K562 (cell line): ENCODE data around the gene C5orf52. TPM values are rescaled to one million over a fixed set of nuclear protein-coding genes. Genes with fewer than 3 reads are reported as not detected.

Source experiments
- ARHGAP35 ChIP-seq: fragments of 450-650 bp; IDR thresholded peaks from 2 replicates; pipeline ENCODE4 v1.6.1; 2018; ENCODE audit not compliant: partially characterized antibody
- CC2D1A ChIP-seq: fragments of 450-650 bp; IDR thresholded peaks from 2 replicates; pipeline ENCODE4 v1.6.1; 2017; ENCODE audit warnings: mild to moderate bottlenecking
- CTCF ChIP-seq, 3 experiments: IDR thresholded peaks in 2 of 3; conservative IDR thresholded peaks in 1 of 3; 2 replicates each; pipeline ENCODE4 v1.5.1; 2011 to 2012; ENCODE audit warnings: low read length in 3 of 3, mild to moderate bottlenecking in 3 of 3, control low read depth in 2 of 3, improper control_type of control experiment in 1 of 3, inconsistent platforms in 1 of 3, low read depth in 1 of 3, mixed read lengths in 1 of 3, moderate library complexity in 1 of 3; ENCODE audit not compliant: insufficient read depth in 2 of 3
- MBD1 ChIP-seq: fragments of 250-450 bp; sonication (Bioruptor Pico); IDR thresholded peaks from 2 replicates; pipeline ENCODE4 v1.8.0; 2022; ENCODE audit warnings: inconsistent platforms
- MED1 ChIP-seq: sonication (generic); formaldehyde crosslinking; IDR thresholded peaks from 2 replicates; pipeline ENCODE4 v1.8.1; 2023; ENCODE audit warnings: missing genetic modification reagents, borderline replicate concordance
- MTA1 ChIP-seq: fragments of 450-650 bp; IDR thresholded peaks from 2 replicates; pipeline ENCODE4 v1.6.1; 2017; ENCODE audit warnings: borderline replicate concordance
- RAD21 ChIP-seq, 2 experiments: fragments of 250-450 bp in 1 of 2; fragments of 450-650 bp in 1 of 2; sonication (Bioruptor Pico) in 1 of 2; formaldehyde crosslinking in 1 of 2; IDR thresholded peaks in 1 of 2; conservative IDR thresholded peaks in 1 of 2; 2 replicates each; pipeline versions ENCODE4 v1.4.0 to v1.8.0; 2020 to 2022; ENCODE audit warnings: mild to moderate bottlenecking in 2 of 2, moderate library complexity in 1 of 2
- RNF2 ChIP-seq: sonication (generic); IDR thresholded peaks from 2 replicates; pipeline ENCODE4 v1.6.1; 2016
- SNRNP70 ChIP-seq: fragments of 200-400 bp; formaldehyde crosslinking; optimal IDR thresholded peaks from 2 replicates; pipeline ENCODE3; 2017; ENCODE audit warnings: low read depth, low read length
- TBP ChIP-seq: optimal IDR thresholded peaks from 2 replicates; pipeline ENCODE3; 2011; ENCODE audit warnings: low read depth, low read length, improper control_type of control experiment
- U2AF2 ChIP-seq: fragments of 200-400 bp; formaldehyde crosslinking; optimal IDR thresholded peaks from 2 replicates; pipeline ENCODE3; 2017; ENCODE audit warnings: low read depth, mild to moderate bottlenecking, low read length
- ZFX ChIP-seq: sonication (generic); formaldehyde crosslinking; IDR thresholded peaks from 2 replicates; pipeline ENCODE4 v1.8.0; 2022; ENCODE audit warnings: mild to moderate bottlenecking, missing genetic modification reagents, moderate library complexity
- ZNF274 ChIP-seq: IDR thresholded peaks from 2 replicates; pipeline ENCODE4 v1.6.1; 2011; ENCODE audit warnings: low read depth, mild to moderate bottlenecking, low read length, moderate library complexity, borderline replicate concordance
- ZNF41 ChIP-seq: fragments of 250-450 bp; sonication (Bioruptor Pico); conservative IDR thresholded peaks from 2 replicates; pipeline ENCODE4 v1.4.0; 2020; ENCODE audit warnings: mild to moderate bottlenecking
- polyA plus RNA-seq, 8 experiments: library from polyadenylated mRNA; depleted of rRNA in 4 of 8; stranded (reverse) in 5 of 8; unstranded in 3 of 8; fragments of >200 nt; fragmentation: Nextera tagmentation in 2 of 8; fragmentation: Illumina TruSeq in 1 of 8; extraction: Ambion mirVana in 2 of 8; extraction: Trizol in 1 of 8; gene quantifications; 2 replicates each; pipeline versions ENCODE4 v1.2.1 to v1.2.3, GENCODE V29; 2011 to 2014; ENCODE audit warnings: inconsistent platforms in 1 of 8, missing spikeins in 1 of 8
- total RNA-seq, 7 experiments: library from RNA; depleted of rRNA in 6 of 7; stranded (reverse); fragments of >200 nt in 6 of 7; fragmentation: Illumina TruSeq in 2 of 7; extraction: Trizol in 2 of 7; gene quantifications; 2 replicates each; pipeline versions ENCODE4 v1.2.1 to v1.2.3, GENCODE V29; 2011 to 2021; ENCODE audit warnings: low replicate concordance in 1 of 7
- TF ChIP-seq, protein P1 (sequence below): sonication (generic); formaldehyde crosslinking; IDR thresholded peaks from 2 replicates; pipeline ENCODE4 v1.8.1; 2023; ENCODE audit warnings: mild to moderate bottlenecking, missing genetic modification reagents

Gene C5orf52
- total and polyA plus RNA-seq, 9 of the 15 experiments (the other 6 are each of a cell fraction or from before 2014, with no cell fraction given) = not detected

DNA sequence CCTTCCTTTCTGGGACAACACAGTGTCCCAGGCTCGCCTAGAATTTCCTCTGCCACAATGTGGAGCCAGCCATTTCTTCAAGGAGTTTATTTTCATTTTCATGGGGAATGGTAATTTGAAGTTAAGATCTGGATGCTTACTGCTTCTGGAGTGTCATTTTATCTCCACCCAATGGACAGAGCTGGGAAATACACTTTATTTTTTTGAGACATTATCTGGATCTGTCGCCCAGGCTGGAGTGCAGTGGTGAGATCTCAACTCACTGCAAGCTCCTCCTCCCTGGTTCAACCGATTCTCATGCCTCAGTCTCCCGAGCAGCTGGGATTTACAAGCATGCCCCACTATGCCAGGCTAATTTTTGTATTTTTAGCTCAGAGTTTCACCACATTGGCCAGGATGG lies 47.2 kb downstream of the C5orf52 start (continued):
- TF ChIP-seq ZFX (CRISPR knock-in tag) (no peak), CC2D1A (no peak), U2AF2 (no peak), MTA1 (no peak), ZNF41 (CRISPR knock-in tag) (no peak), RAD21 (CRISPR knock-in tag; conservative IDR thresholded peaks at IDR 0.05 in 1 of 2, IDR thresholded peaks at IDR 0.05 in 1 of 2) (peak; percentile 76 to 83), MED1 (CRISPR knock-in tag) (no peak), SNRNP70 (no peak), ARHGAP35 (no peak), TBP (no peak), RNF2 (no peak), ZNF274 (no peak), MBD1 (CRISPR knock-in tag) (no peak), CTCF (IDR thresholded peaks at IDR 0.05 in 2 of 3, conservative IDR thresholded peaks at IDR 0.05 in 1 of 3; ENCODE audit: insufficient read depth in 2 of 3, low read depth in 1 of 3, low read length in 3 of 3) (peak; percentile 51 to 75 (median 54); a peak in 4 of 6 replicates)
- TF ChIP-seq, protein P1, sequence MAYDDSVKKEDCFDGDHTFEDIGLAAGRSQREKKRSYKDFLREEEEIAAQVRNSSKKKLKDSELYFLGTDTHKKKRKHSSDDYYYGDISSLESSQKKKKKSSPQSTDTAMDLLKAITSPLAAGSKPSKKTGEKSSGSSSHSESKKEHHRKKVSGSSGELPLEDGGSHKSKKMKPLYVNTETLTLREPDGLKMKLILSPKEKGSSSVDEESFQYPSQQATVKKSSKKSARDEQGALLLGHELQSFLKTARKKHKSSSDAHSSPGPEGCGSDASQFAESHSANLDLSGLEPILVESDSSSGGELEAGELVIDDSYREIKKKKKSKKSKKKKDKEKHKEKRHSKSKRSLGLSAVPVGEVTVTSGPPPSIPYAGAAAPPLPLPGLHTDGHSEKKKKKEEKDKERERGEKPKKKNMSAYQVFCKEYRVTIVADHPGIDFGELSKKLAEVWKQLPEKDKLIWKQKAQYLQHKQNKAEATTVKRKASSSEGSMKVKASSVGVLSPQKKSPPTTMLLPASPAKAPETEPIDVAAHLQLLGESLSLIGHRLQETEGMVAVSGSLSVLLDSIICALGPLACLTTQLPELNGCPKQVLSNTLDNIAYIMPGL (CRISPR knock-in tag) = no peak
